ENCODE measurements around the gene OSER1.

DNA sequence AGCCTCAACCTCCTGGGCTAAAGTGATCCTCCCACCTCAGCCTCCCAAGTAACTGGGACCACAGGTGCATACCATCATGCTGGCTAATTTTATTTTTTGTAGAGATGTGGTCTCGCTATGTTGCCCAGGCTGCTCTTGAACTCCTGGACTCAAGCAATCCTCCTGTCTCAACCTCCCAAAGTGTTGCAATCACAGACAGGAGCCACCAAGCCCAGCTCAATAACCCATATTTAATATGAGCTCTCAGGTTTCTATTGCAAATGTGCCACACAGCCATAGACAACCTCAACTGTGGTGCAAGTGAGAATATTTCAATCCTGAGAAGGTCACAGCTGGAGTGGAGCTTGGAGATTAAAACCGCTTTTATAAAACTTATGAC lies 38.0 kb downstream of the OSER1 start:
- TF ChIP-seq, protein P1, sequence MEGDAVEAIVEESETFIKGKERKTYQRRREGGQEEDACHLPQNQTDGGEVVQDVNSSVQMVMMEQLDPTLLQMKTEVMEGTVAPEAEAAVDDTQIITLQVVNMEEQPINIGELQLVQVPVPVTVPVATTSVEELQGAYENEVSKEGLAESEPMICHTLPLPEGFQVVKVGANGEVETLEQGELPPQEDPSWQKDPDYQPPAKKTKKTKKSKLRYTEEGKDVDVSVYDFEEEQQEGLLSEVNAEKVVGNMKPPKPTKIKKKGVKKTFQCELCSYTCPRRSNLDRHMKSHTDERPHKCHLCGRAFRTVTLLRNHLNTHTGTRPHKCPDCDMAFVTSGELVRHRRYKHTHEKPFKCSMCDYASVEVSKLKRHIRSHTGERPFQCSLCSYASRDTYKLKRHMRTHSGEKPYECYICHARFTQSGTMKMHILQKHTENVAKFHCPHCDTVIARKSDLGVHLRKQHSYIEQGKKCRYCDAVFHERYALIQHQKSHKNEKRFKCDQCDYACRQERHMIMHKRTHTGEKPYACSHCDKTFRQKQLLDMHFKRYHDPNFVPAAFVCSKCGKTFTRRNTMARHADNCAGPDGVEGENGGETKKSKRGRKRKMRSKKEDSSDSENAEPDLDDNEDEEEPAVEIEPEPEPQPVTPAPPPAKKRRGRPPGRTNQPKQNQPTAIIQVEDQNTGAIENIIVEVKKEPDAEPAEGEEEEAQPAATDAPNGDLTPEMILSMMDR (IDR thresholded peaks at IDR 0.05), result no peak
- no peak for TF ChIP-seq POLR2A (IDR thresholded peaks at IDR 0.05)
